K562 (cell line): ENCODE results near the gene CYSTM1. TPM values are rescaled to one million over a fixed set of nuclear protein-coding genes. Genes with fewer than 3 reads are reported as not detected.

Source experiments
- CTBP1 ChIP-seq: fragments of 450-650 bp; IDR thresholded peaks from 2 replicates; pipeline ENCODE4 v1.6.1; 2016; ENCODE audit warnings: borderline replicate concordance
- DNMT1 ChIP-seq: fragments of 450-650 bp; IDR thresholded peaks from 2 replicates; pipeline ENCODE4 v1.6.1; 2016; ENCODE audit warnings: antibody characterized with exemption, mild to moderate bottlenecking
- ERF ChIP-seq: fragments of 450-650 bp; formaldehyde crosslinking; IDR thresholded peaks from 2 replicates; pipeline ENCODE4 v1.4.0; 2020; ENCODE audit warnings: mild to moderate bottlenecking, mixed read lengths
- GTF2A2 ChIP-seq: IDR thresholded peaks from 2 replicates; pipeline ENCODE4 v1.6.1; 2016; ENCODE audit warnings: mild to moderate bottlenecking, missing genetic modification characterization, missing compliant biosample characterization
- HNRNPL ChIP-seq: fragments of 200-400 bp; formaldehyde crosslinking; IDR thresholded peaks from 2 replicates; pipeline ENCODE4 v1.6.1; 2017; ENCODE audit warnings: low read depth, mild to moderate bottlenecking, low read length
- KDM1A ChIP-seq, 2 experiments: fragments of 450-650 bp; IDR thresholded peaks; 2 replicates each; pipeline ENCODE4 v1.6.1; 2016; ENCODE audit warnings: mild to moderate bottlenecking in 2 of 2
- KDM4B ChIP-seq, 2 experiments: fragments of 450-650 bp in 1 of 2; sonication (generic) in 1 of 2; IDR thresholded peaks; 2 replicates each; pipeline ENCODE4 v1.6.1; 2016 to 2017; ENCODE audit warnings: borderline replicate concordance in 2 of 2, antibody characterized with exemption in 1 of 2, low read depth in 1 of 2, mild to moderate bottlenecking in 1 of 2
- NCOR1 ChIP-seq: fragments of 450-650 bp; IDR thresholded peaks from 2 replicates; pipeline ENCODE4 v1.6.1; 2016; ENCODE audit warnings: mild to moderate bottlenecking, moderate library complexity
- NEUROD1 ChIP-seq: fragments of 150-350 bp; IDR thresholded peaks from 2 replicates; pipeline ENCODE4 v1.6.1; 2014; ENCODE audit warnings: borderline replicate concordance, low read length, low read depth; ENCODE audit not compliant: partially characterized antibody
- PHB ChIP-seq: fragments of 250-450 bp; sonication (Bioruptor Pico); IDR thresholded peaks from 2 replicates; pipeline ENCODE4 v1.5.0; 2021
- POU5F1 ChIP-seq: fragments of 150-350 bp; IDR thresholded peaks from 2 replicates; pipeline ENCODE4 v1.6.1; 2014; ENCODE audit warnings: borderline replicate concordance, low read length, low read depth, mild to moderate bottlenecking; ENCODE audit not compliant: partially characterized antibody
- SRSF3 ChIP-seq: fragments of 200-400 bp; formaldehyde crosslinking; IDR thresholded peaks from 2 replicates; pipeline ENCODE4 v1.6.1; 2016; ENCODE audit warnings: mild to moderate bottlenecking, low read length, moderate library complexity; ENCODE audit not compliant: insufficient read depth
- WHSC1 ChIP-seq: IDR thresholded peaks from one replicate; pipeline ENCODE4 v1.6.1; 2012; ENCODE audit warnings: low read length, control low read depth, inconsistent platforms
- ZNF282 ChIP-seq: sonication (generic); formaldehyde crosslinking; IDR thresholded peaks from 2 replicates; pipeline ENCODE4 v1.8.1; 2023; ENCODE audit warnings: missing genetic modification reagents
- ZNF316 ChIP-seq: fragments of 450-650 bp; IDR thresholded peaks from 2 replicates; pipeline ENCODE4 v1.6.1; 2016
- ZNF586 ChIP-seq: fragments of 450-650 bp; formaldehyde crosslinking; conservative IDR thresholded peaks from 2 replicates; pipeline ENCODE4 v1.4.0; 2020; ENCODE audit warnings: mild to moderate bottlenecking, moderate library complexity
- polyA plus RNA-seq, 8 experiments: library from polyadenylated mRNA; depleted of rRNA in 4 of 8; stranded (reverse) in 5 of 8; unstranded in 3 of 8; fragments of >200 nt; fragmentation: Nextera tagmentation in 2 of 8; fragmentation: Illumina TruSeq in 1 of 8; extraction: Ambion mirVana in 2 of 8; extraction: Trizol in 1 of 8; gene quantifications; 2 replicates each; pipeline versions ENCODE4 v1.2.1 to v1.2.3, GENCODE V29; 2011 to 2014; ENCODE audit warnings: inconsistent platforms in 1 of 8, missing spikeins in 1 of 8
- total RNA-seq, 7 experiments: library from RNA; depleted of rRNA in 6 of 7; stranded (reverse); fragments of >200 nt in 6 of 7; fragmentation: Illumina TruSeq in 2 of 7; extraction: Trizol in 2 of 7; gene quantifications; 2 replicates each; pipeline versions ENCODE4 v1.2.1 to v1.2.3, GENCODE V29; 2011 to 2021; ENCODE audit warnings: low replicate concordance in 1 of 7
- TF ChIP-seq, protein P1 (sequence below), 2 experiments: fragments of 450-650 bp; IDR thresholded peaks; 2 replicates each; pipeline ENCODE4 v1.6.1; 2016; ENCODE audit warnings: mild to moderate bottlenecking in 2 of 2, borderline replicate concordance in 1 of 2, low read depth in 1 of 2, moderate library complexity in 1 of 2
- TF ChIP-seq, protein P2 (sequence below): fragments of 250-450 bp; sonication (Bioruptor Pico); IDR thresholded peaks from 2 replicates; pipeline ENCODE4 v1.8.0; 2021; ENCODE audit warnings: moderate library complexity, mild to moderate bottlenecking, inconsistent platforms

Gene CYSTM1
- total and polyA plus RNA-seq, 9 of the 15 experiments (the other 6 are each of a cell fraction or from before 2014, with no cell fraction given) = 76.1 to 422 (median 108) TPM

DNA sequence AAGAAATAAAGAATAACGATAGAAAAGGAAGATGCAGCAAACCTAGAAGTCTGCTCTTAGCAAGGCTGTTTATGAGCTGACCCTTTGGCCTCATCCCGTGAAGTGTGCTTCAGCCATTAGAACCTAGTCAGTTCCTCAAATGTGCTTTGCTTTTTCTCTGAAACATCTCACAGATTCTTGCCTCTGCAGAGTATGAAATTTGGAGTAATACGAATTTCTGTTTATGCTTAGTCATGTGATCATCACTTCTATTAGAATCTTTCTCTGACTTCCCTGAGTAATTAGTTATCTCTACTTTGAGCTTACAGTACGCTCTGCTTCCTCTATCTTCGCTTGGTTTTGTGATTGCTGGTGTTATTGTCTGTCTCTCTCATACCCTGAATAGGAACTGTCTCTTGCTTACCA lies 11.3 kb downstream of the CYSTM1 start (continued):
- TF ChIP-seq, protein P1, sequence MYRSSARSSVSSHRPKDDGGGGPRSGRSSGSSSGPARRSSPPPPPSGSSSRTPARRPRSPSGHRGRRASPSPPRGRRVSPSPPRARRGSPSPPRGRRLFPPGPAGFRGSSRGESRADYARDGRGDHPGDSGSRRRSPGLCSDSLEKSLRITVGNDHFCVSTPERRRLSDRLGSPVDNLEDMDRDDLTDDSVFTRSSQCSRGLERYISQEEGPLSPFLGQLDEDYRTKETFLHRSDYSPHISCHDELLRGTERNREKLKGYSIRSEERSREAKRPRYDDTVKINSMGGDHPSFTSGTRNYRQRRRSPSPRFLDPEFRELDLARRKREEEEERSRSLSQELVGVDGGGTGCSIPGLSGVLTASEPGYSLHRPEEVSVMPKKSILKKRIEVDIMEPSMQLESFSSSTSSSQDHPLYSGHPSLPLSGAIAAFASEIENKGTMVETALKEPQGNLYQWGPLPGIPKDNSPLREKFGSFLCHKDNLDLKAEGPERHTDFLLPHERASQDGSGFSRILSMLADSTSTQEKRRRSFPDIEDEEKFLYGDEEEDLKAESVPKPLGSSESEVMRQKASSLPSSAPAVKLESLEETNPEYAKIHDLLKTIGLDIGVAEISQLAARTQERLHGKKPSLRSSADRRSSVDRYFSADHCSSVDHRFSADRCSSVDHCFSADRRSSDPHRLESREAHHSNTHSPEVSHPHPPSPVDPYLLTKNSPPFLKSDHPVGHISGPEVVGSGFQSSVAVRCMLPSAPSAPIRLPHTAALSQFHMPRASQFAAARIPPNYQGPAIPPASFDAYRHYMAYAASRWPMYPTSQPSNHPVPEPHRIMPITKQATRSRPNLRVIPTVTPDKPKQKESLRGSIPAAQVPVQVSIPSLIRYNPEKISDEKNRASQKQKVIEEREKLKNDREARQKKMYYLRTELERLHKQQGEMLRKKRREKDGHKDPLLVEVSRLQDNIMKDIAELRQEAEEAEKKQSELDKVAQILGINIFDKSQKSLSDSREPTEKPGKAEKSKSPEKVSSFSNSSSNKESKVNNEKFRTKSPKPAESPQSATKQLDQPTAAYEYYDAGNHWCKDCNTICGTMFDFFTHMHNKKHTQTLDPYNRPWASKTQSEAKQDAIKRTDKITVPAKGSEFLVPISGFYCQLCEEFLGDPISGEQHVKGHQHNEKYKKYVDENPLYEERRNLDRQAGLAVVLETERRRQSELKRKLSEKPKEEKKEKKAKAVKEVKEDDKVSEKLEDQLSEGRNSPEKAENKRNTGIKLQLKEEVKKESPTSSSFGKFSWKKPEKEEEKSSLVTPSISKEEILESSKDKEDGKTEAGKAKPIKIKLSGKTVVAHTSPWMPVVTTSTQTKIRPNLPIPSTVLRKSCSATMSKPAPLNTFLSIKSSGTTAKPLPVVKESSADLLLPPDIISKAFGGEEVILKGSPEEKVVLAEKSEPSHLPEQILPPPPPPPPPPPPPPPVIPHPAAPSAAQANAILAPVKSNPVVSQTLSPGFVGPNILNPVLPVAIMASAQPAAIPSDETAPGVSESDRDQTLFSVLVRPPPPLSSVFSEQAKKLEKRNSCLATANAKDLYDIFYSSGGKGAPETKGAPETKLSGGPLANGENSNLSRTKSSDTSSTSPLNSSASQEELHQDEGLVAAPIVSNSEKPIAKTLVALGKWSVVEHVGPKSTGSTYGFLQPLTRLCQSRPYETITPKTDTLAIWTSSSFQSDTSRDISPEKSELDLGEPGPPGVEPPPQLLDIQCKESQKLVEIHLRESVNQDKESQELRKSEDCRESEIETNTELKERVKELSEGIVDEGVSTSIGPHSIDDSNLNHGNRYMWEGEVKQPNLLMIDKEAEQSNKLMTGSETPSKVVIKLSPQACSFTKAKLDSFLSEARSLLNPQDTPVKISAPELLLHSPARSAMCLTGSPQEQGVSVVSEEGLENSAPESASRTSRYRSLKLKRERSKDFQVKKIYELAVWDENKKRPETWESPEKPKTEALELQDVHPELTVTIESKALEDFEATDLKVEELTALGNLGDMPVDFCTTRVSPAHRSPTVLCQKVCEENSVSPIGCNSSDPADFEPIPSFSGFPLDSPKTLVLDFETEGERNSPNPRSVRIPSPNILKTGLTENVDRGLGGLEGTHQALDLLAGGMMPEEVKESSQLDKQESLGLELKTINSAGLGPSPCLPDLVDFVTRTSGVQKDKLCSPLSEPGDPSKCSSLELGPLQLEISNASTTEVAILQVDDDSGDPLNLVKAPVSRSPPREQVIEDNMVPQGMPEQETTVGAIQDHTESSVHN (IDR thresholded peaks at IDR 0.05; ENCODE audit: borderline replicate concordance in 1 of 2, low read depth in 1 of 2) = 0 out of 4 replicates have a peak, but pooled peaks of 1 of the 2 experiments have one; percentile 2
- TF ChIP-seq DNMT1 (no peak), ZNF282 (CRISPR knock-in tag) (no peak), WHSC1 (no peak), KDM4B (IDR thresholded peaks at IDR 0.05; ENCODE audit: borderline replicate concordance in 2 of 2, low read depth in 1 of 2) (no peak), HNRNPL (no peak), NCOR1 (no peak), CTBP1 (peak; percentile 75), ZNF586 (CRISPR knock-in tag) (no peak), SRSF3 (no peak), NEUROD1 (no peak), ZNF316 (peak; percentile 93), POU5F1 (no peak), ERF (no peak), KDM1A (IDR thresholded peaks at IDR 0.05) (peak; percentile 33 to 50; a peak in 2 of 4 replicates), PHB (CRISPR knock-in tag) (no peak), GTF2A2 (tag) (no peak)
- TF ChIP-seq, protein P2, sequence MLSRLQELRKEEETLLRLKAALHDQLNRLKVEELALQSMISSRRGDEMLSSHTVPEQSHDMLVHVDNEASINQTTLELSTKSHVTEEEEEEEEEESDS (CRISPR knock-in tag) = no peak
